HFF-Myc (cell line): ENCODE results near the gene RAB33A.

ENCODE experiments used
- DNase-seq: peaks from one replicate; pipeline ENCODE4 v3.0.0-alpha.2; 2011; ENCODE audit warnings: low read depth; ENCODE audit errors: extremely low read depth
- H3K4me3 ChIP-seq: replicated peaks from 2 replicates; pipeline ENCODE4 v1.5.1; 2011; ENCODE audit warnings: low read depth, mild to moderate bottlenecking, control low read depth, low read length
- CTCF ChIP-seq: IDR thresholded peaks from 2 replicates; pipeline ENCODE4 v1.5.1; 2012; ENCODE audit warnings: mild to moderate bottlenecking, low read depth, low read length, control low read depth; ENCODE audit errors: missing control alignments

RAB33A gene

GRCh38 chrX:130176942-130177341 is 5.2 kb downstream of the RAB33A start:
- H3K4me3 ChIP-seq, result no peak overlapping the region
- no peak for DNase-seq
- TF ChIP-seq CTCF, result no peak

GRCh38 chrX:130179170-130179569 is 7.4 kb downstream of the RAB33A start:
- H3K4me3 ChIP-seq, result no peak overlapping the region
- no peak for DNase-seq
- TF ChIP-seq CTCF, result no peak

DNA sequence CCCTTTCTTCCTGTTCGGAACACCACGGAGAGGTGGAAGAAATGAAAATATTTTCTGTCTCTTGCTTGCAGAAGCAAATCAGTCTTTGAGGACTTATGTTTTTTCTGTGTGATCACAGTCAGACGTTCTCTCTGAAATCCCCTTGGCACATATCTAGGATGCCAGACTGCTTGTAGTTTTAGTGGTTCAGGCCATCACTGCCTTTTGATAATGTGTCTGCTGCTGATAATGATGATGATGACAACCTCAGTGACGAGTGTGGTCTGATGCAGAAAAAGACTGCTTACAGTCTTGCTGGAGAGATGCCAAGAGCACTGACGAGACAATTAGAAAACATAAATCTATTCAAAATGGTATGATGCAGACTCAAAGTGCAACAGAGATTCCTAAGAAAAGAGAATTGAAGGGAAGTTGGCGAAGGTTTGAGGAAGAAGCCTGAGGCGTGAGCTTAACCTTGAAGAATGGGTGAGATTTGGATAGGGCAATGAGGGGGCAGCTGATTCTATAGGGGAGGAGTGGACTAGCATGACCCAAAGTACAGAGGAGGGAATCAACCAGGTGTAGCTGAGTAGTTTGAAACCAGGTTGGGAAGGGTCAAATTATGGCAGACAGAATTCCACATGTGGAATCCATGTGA is 7.9 kb downstream of the RAB33A start:
- TF ChIP-seq CTCF, result no peak
- H3K4me3 ChIP-seq, result no peak overlapping the region
- no peak for DNase-seq

GRCh38 chrX:130184168-130184567 is 12.4 kb downstream of the RAB33A start:
- no peak overlapping the region for H3K4me3 ChIP-seq
- DNase-seq, result no peak
- TF ChIP-seq CTCF, result no peak

- DNase-seq, result no peak
These were observed 13.1 kb downstream of the RAB33A start for GRCh38 chrX:130184857-130185256.

DNA sequence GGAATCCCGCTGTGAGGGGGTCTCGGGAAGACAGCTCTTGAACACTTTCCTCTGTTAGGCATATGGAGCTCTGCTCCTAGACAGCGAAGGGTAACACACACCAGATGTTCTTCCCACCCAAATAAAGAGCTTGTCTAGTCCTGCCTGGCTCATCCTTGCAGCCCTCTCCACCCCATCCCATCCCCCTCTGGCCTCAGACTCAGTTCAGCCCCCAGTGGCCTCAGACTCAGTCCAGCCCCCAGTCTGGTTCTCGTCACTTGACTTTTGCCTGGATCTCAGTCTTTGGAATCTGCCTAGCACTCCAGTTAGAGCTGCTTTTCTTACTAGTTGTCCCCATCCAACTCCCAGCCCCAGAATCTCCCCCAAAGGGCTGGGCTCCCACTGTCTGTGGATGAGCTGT is 14.9 kb downstream of the RAB33A start:
- H3K4me3 ChIP-seq, result no peak overlapping the region
- no peak for DNase-seq
- TF ChIP-seq CTCF, result no peak

More at GRCh38 chrX:130184857-130185256, 13.1 kb downstream of the RAB33A start:
- TF ChIP-seq CTCF, result no peak
- no peak overlapping the region for H3K4me3 ChIP-seq

DNA sequence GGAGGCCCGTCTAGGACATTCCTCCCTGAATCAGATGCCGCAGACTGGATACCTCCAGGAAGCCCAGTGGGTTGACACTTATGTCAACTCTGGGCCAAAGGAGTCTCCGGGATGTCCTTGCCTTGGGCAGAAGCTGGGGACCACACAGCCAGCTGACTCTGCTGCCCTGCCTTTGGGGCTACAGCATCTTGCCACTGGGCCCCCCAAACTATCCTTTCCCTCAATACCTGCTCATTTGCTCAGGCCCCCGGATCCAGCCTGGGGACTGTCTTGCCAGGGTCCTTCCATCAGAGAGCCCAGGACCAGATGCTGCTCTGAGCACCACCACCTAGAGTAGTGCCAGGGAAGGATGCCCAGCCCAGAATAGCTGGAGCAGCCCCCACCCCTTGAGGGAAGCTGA is 19.0 kb downstream of the RAB33A start:
- H3K4me3 ChIP-seq, result no peak overlapping the region
- TF ChIP-seq CTCF, result no peak
- DNase-seq, result no peak
